Kidney glomerular epithelial cell (primary cell): ENCODE results near the gene KNDC1.
"Not testable (repeated sequence)": the region's sequence is repeated elsewhere in the genome, so short reads cannot be mapped to it uniquely, and the experiment has no call there.

Source experiments
- DNase-seq: peaks from one replicate; lab custom pipeline; 2025; lab: John Stamatoyannopoulos, UW

Gene KNDC1

DNA sequence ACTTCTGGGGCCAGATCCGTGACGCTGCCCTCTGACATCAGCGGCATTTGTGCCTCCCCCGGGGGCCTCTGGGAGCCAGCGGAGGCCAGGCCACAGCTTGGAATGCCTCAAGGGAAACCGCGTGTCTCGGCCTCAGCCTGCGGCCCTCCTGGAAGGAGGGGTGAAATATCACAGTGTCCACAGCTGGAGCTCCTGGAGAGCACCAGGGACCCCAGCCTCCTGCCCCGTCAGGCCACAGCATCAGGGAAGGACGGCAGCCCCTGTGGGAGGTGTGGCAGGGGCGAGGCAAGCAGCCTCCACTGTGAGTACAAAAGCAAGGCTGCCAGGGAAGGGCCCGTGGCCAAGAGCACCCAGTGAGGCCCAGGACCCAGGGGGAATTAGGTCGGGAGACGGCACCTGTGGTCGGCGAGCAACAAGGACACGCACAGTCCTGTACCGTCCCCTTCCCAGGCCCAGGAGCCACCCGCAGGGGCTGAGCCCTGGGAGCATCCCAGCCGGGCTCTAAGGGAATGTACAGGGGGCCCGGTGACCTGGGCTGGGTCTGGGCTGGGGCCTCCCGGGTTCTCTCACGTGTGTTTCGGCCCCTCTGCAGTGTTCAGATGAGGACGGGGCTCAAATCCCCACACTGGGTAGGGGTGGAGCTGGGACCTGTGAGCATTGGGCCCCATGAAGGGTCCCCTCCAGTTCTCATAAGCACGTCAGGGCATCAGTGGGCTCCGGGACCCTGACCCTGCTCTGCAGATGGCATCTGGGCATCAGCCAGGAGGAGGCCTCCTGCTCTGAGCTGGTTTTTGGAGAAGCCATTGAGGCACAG, 18.7 kb upstream of the KNDC1 start:
- DNase-seq: no peak

DNA sequence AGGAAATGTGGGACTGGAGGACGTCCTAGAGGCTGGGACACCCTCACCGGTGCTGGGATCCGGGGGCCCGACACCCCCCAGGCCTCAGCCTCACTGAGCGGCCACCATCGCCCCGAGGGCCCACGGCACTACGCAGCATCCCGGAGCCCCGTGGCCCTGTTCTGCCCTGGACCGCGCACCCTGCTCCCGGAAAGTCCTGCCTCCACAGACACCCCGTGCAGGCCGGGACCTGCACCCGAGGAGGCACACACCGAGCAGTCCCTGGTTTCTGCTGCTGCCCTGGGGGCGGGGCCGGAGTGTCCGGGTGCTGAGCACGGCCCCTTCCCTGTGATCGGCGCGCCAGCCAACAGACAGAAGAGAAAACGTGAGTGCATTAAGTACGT, 18.1 kb upstream of the KNDC1 start:
- no peak for DNase-seq

DNA sequence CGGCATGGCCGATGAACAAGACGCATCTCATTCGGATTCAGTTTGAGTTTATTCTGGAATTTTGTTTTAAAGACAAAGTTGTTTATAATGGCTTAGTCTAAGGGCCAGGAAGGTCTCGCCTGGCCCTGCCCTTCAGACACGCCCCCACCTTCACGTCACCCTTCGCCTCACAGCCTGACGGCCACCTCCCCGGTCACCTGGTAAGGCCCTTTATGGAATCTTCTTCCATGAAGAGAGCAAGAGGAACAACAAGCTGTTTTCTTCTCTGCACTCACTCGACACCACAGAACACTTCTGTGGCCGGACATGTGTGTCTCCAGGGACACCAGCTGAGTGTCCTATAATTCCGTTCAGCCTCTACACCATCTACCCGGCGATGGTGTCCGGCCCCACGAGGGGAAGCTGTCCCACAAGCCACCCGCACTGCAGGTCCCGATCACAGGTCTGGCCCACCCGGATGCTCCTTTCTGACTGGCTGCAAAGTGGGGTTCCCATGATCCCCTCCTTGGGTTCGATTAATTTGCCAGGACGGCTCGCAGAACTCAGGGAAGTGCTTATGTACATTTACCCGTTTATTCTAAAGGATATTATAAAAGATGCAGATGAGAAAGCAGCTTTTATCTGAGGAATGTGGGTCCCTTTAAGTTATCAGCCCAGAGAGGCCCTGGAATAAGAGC, 17.4 kb upstream of the KNDC1 start:
- no peak for DNase-seq

DNA sequence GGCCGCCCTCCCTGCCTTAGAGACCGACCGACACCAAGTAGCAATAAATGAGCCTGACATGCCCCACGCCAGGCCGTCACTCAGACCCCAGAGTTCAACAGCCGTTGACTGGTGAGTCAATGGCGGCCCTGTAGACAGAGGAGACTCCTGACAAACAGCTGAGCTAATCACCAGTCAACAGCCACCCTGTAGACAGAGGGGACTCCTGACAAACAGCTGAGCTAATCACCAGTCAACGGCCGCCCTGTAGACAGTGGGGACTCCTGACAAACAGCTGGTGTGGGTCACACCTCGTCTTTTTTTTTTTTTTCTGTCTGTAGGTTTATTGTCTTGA, 16.9 kb upstream of the KNDC1 start:
- no peak for DNase-seq

DNA sequence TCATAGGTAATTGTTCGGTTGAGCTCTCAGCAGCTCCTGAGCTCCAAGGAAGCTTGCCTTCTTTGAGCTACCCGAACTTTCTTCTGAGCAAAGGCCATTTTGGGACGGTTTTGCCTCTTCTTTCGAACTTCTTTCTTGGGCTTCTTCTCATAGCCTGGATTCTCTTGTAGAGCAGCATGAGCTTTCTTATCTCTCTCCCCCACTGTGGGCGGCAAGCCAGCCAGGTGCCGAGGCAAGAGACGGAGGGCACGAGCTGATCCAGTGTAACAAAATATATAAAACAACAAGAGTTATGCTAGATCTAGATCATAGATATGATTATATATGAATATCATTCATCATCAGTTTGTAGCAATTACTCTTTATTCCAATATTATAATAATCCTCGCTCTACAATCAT, 16.5 kb upstream of the KNDC1 start:
- no peak for DNase-seq

DNA sequence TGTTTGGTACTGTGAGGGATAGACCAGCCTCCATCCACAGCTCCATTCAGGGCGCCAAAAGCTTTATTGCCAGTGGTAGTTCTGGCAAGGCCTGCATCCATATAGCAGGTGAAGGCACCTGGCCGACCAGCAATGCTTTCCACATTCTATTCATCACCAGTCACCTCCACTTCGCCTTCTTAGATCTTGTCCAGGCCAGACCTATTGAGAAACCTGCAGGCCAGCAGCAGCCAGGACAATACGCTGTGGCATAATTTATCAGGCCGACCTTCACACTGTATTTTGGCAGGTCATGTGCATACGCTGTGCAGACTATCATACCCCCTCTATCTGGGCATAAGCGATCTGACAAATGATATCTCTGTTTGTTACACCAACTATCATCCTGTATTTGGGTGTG, 15.2 kb upstream of the KNDC1 start:
- DNase-seq: no peak

DNA sequence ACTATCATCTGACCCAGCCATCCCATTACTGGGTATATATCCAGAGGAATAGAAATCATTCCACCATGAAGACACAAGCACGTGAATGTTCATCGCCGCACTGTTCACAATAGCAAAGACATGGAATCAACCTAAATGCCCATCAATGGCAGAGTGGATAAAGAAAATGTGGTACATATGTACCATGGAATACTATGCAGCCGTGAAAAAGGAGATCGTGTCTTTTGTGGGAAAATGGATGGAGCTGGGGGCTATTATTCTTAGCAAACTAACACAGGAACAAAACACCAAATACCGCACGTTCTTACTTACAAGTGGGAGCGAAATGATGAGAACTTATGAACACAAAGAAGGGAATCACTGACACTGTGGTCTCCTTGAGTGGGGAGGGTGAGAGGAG, 9.8 kb upstream of the KNDC1 start:
- DNase-seq: no peak

DNA sequence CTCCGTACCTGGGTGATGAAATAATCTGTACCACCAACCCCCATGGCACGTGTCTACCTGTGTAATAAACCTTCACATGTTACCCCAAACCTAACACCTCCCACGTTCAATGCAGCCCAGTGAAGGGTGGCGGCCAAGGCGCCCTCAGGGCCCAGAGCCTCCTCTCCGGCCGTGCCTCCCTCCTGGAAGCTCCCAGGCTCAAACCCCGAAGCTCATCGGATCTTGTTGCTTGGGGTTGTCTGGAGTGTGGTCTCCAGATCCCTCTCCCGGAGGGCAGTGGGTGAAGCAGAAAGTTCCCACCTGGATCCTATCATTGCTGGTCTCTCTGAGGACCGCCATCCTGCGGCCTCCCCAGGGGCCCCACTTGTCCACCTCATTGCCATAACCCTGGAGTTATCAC, 9.4 kb upstream of the KNDC1 start:
- no peak for DNase-seq

DNA sequence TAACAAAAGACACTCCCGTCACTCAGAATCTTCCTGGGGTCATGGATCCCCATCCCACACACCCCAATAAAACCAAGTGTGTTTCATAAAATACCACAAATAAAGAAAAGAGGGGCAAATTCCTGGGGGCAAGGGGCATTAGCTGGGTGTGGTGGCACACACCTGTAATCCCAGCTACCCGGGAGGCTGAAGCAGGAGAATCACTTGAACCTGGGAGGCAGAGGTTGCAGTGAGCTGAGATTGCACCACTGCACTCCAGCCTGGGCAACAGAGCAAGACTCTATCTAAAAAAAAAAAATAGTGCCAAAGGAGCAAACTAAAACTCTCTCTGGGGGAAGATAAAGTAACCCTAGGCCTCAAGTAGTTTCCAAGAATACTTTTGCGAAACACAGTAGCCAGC, 8.9 kb upstream of the KNDC1 start:
- not testable (repeated sequence) for DNase-seq

DNA sequence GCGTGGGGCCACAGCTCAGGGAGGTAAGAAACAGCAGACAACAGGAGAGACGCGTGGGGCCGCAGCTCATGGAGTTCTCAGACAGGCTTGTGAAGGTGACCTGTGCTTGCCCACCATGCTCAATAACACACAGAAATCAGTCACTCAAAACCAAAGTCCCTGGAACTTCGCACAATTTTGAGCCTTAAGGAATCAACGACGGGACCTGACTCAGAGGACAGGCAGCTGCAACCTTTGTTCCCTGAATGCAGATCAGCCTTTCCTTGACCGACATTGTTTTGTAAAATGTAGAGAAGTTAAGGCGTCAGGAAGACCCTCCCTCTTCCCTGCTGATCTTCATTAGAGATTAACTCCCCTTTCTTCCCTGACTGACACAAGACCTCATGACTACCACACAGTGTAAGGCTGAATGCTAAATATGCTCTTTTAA, 8.5 kb upstream of the KNDC1 start:
- DNase-seq: no peak

DNA sequence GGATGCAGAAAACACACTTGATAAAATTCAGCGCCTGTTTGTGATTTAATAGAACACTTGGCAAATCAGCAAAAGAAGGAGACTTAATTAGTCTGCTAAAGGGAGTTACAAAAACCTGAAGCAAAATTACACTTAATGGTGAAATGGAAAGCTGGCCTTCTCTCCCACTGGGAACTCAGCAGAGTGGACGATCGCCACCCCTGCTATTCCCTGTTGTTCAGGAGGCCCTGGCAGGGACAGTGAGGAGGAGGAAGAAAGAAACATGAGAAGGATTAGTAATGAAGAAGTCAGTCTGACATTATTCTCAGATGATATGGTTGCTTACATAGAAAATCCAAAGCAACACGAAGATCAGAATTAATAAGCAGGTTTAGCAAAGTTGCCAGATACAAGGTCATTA, 5.6 kb upstream of the KNDC1 start:
- no peak for DNase-seq

DNA sequence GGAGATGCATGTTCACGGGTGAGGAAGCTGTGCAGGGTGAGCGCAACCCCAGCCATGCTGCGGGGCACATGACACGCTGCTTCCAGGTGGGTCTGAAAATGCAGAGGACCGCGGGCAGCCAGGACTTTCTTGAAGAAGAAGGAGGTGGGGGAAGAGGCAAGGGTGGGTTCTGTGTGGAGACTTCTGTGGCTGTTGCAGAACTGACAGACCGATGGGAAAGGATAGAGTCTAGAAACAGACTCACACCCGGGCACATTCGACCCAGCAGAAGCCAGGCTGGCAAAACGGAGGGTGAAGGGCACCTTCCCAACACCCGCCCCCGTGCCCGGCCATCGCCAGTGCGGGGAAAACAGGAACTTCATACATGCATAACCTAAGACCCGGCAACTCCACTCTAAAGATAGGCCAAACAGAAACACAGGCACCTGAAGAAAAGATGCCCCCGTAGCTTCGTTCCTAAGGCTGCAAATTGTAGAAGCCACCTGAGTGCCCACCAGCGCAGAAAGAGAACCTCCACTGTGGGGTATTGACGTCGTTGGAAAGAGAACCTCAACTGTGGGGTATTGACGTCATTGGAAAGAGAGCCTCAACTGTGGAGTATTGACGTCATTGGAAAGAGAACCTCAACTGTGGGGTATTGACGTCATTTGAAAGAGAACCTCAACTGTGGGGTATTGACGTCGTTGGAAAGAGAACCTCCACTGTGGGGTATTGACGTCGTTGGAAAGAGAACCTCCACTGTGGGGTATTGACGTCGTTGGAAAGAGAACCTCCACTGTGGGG, 4.8 kb upstream of the KNDC1 start:
- no peak for DNase-seq

DNA sequence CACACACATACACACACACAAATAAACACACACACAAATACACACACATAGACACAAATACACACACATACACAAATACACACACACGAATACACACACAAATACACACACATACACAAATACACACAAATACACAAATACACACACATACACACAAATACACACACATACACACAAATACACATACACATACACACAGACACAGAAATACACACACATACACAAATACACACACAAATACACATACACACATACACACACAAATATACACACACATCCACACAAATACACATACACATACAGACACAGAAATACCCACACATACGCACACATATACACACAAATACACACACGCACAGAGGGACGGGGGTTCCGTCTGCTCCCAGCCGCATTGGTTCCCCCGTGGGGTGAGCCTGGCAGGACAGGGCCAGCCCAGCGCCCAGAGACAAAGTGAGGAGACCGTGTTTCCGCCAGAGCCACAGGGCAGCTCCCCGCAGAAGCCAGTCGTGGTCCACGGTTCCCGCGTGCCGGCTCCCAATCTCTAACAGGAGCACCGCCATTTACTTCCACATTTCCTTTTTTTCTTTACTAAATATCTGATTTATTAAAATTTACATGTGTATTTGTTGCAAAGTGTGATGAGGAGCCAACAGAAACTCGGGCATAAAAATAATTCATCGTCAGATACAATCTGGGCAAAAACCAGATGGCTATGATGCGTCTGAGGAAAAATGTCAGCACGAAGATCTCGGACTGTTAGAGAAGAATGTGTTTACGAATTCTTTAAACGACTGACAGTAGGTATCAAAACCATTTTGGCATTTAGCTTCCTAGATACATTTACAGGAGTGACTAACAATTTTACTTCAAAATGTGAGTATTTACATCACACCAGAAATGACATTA, 3.1 kb upstream of the KNDC1 start:
- no peak for DNase-seq

DNA sequence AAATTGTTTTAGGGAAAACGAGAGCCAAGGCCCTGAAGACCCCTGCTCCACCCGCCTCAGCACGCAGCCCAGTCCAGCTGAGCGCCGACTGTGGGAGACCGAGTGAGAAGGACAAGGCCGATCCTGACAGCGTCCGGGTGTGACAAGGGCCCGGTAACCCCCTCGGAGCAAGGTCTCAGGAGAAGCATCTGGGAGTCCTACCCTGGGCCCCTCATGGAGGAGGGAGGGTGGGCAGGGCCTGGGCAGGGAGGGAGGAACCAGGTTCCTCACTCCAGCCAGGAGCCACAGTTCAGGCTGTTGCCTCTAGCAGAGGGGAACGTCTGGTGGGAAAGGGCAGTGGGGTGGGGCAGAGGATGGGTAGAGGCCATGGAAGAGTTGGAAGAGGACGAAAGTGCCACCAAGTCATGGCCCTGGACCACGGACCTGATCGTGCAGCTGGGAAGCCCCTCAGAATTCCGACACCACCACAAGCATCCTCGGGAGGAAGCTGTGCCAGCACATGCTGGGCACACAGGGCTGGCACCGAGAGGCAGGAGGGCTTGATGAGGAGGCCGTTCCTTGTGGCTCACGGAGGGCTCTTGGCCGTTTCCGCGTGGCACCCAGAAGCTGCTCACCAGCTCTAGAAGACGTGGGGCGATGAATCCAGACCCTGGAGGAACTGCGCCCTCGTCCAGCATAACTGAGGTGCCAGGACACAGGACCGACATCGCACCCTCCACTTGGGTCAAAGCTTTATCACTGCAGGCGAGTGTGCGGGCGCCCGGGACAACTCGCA, 2.2 kb upstream of the KNDC1 start:
- no peak for DNase-seq

DNA sequence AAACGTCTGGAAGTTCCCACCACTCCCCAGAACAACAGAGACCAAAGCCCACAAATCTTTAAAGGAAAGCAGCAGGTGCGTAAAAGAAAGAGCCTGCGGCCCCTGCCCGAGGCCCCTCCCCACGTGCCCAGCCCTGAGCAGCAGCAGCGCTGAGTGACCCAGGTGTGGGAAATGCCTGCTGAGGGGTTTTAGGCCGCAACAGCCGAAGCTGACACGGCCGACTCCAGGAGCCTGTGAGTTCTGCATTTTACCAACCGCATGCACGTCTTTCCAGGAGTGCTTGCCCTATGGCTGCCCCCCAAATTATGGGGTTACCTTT, 1.6 kb upstream of the KNDC1 start:
- DNase-seq: no peak

DNA sequence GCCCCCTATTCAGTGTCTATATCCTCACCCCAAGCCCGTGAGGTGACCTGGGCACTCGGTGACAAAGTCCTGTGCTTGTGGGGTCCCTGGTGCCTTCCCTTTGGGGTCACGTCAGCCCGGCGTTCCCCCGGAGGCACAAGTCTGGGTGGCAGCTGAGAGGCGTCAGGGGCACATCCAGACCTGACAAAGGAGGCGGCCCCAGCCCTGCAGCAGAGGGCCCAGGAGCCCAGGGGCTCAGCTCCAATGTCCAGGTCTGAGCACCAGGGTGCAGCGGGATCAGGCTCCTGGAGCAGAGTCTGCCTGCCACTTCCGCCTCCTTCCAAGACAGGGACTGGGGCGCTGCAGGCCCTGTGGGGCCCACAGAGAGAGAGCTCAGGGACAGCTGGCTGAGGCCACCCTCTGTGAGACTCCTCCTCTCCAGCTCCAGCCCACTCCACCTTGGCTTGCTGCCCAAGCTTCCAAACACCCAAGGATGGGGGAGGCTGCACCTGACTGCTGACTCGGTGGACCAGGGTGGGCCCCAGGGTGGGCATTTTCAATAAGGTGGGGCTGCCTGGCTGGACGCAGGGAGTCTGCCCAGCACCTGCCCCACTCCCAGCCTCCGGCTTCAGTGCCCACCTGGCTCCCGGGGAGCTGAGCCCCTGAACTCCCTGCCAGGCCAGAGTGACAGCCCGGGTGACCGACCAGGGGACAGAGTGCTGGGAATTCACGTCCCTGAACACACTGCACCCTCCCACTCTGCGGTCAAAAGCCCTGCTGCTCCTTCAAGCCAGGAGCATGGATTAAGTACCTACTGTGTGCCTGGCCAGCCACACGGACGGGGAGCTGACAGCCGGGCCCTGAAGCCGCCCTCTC, 1.0 kb upstream of the KNDC1 start:
- DNase-seq: no peak

DNA sequence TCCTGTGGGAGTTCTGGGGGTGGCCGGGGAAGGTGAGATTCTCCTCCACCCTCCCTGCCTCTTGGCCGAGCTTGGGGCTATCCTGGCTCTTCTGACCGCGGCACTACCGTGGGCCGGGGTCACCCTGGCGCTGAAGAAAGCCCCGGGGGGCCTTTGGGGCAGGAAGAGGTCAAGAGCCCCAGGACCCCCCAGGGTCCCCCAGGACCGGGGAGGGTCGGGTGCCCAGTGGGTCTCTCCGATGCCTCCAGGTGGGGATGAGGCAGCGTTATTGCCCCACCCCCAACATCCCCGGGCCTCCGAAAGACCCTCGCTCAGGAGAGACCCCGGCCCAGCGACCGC, 439 bp upstream of the KNDC1 start:
- no peak for DNase-seq

DNA sequence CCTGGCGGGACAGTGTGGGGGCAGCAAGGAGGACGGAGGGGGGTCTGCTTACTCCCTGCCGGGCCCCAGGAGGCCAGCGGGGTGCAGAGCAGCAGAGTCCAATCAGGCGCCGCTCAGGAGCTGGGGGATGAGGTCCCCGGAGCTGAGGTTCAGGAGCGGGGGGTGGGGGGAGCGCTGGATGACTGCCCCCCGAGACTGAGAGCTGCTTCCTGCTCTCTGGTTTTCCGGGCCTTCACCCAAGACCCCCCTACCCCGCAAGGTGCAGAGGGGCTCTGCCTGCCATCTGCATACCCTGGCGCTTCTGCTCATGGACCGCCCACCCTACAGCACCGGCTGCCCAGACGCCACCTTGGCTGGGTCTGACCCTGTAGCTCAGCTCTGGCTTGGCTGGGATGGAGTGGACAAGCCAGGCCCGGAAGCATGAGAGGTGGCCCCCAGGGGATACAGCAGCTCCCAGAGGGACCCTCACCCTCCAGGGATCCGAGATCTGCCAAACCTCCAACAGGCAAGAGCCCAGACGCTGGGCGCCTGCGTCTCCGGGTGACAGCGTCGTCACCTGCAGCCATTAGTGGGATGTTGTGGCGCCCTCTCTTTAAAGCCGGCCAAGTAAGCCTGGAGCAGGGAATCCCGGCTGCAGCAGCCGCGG, 930 bp downstream of the KNDC1 start:
- no peak for DNase-seq

DNA sequence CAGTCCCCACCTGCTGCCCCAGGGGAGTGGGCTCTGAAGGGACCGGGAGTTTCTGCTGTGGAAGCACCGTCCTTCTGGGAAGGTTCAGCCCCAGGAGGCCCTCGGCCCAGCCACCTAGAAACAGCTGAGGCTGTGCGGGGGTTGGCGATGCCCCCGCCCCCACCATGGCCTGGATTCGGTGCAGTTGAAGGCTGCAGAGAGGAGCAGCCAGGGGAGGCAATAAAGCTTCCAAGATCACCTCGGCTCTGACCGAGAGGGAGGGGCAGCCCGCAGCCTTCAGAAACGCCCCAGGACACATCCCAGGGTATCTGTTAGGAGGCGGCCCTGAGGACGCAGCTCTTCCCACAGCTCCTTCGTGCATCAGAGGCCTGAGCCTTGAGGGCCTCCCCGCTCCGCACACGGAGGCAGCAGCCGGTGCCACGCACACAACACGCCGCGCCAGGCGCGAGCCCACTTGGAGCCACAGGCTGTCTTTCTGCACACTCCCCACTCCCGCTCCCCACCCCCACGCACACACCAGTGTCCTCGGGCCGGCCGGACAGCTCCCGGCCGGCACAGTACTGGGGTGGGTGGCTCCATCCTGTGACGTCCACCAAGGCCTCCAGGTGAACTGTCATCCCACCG, 1.6 kb downstream of the KNDC1 start:
- DNase-seq: no peak
